ENCODE data around the gene ZRANB1.

Gene ZRANB1

GRCh38 chr10:124996127-124996853, 54.4 kb downstream of the ZRANB1 start:
- H3K4me3 ChIP-seq (ENCODE audit: low read length): no peak overlapping the region
- H3K9ac ChIP-seq (ENCODE audit: low read length): no peak overlapping the region
- no peaks in the 10 kb centered on the region for H3K27me3 ChIP-seq (replicated peaks; ENCODE audit: control insufficient read depth, insufficient read depth, low read length)
- no peaks in the 10 kb centered on the region for H3K9me3 ChIP-seq (ENCODE audit: control insufficient read depth, low read length)
- peaks cover 52% of the 10 kb centered on the region for H3K36me3 ChIP-seq (ENCODE audit: control insufficient read depth, insufficient read depth, low read length, severe bottlenecking)
- peaks cover 15% of the 10 kb centered on the region for H3K4me1 ChIP-seq (ENCODE audit: control insufficient read depth, insufficient read depth, low read length)
- no peak for DNase-seq (ENCODE audit: low read depth)

GRCh38 chr10:124996854-124997215, 54.9 kb downstream of the ZRANB1 start:
- Histone ChIP-seq H3K4me3 (ENCODE audit: low read length) (no peak overlapping the region), H3K9ac (ENCODE audit: low read length) (no peak overlapping the region), H3K27me3 (replicated peaks; ENCODE audit: control insufficient read depth, insufficient read depth, low read length) (no peaks in the 10 kb centered on the region), H3K4me1 (ENCODE audit: control insufficient read depth, insufficient read depth, low read length) (peaks cover 15% of the 10 kb centered on the region), H3K9me3 (ENCODE audit: control insufficient read depth, low read length) (no peaks in the 10 kb centered on the region), H3K36me3 (ENCODE audit: control insufficient read depth, insufficient read depth, low read length, severe bottlenecking) (peaks cover 46% of the 10 kb centered on the region)
- no peak for DNase-seq (ENCODE audit: low read depth)

GRCh38 chr10:124997306-124997705, 55.4 kb downstream of the ZRANB1 start:
- H3K27me3 ChIP-seq (replicated peaks; ENCODE audit: control insufficient read depth, insufficient read depth, low read length): no peaks in the 10 kb centered on the region
- no peak for DNase-seq (ENCODE audit: low read depth)
- H3K9me3 ChIP-seq (ENCODE audit: control insufficient read depth, low read length): no peaks in the 10 kb centered on the region
- H3K4me3 ChIP-seq (ENCODE audit: low read length): no peak overlapping the region
- peaks cover 43% of the 10 kb centered on the region for H3K36me3 ChIP-seq (ENCODE audit: control insufficient read depth, insufficient read depth, low read length, severe bottlenecking)
- no peak overlapping the region for H3K9ac ChIP-seq (ENCODE audit: low read length)
- peaks cover 15% of the 10 kb centered on the region for H3K4me1 ChIP-seq (ENCODE audit: control insufficient read depth, insufficient read depth, low read length)

GRCh38 chr10:124997771-124998623, 56.1 kb downstream of the ZRANB1 start:
- Histone ChIP-seq H3K27me3 (replicated peaks; ENCODE audit: control insufficient read depth, insufficient read depth, low read length) (no peaks in the 10 kb centered on the region), H3K9me3 (ENCODE audit: control insufficient read depth, low read length) (no peaks in the 10 kb centered on the region), H3K4me1 (ENCODE audit: control insufficient read depth, insufficient read depth, low read length) (peaks cover 15% of the 10 kb centered on the region), H3K4me3 (ENCODE audit: low read length) (no peak overlapping the region), H3K36me3 (ENCODE audit: control insufficient read depth, insufficient read depth, low read length, severe bottlenecking) (peaks cover 43% of the 10 kb centered on the region), H3K9ac (ENCODE audit: low read length) (no peak overlapping the region)
- no peak for DNase-seq (ENCODE audit: low read depth)

GRCh38 chr10:124998624-124999291, 56.8 kb downstream of the ZRANB1 start:
- DNase-seq (ENCODE audit: low read depth): no peak
- no peak overlapping the region for H3K4me3 ChIP-seq (ENCODE audit: low read length)
- no peak overlapping the region for H3K9ac ChIP-seq (ENCODE audit: low read length)
- H3K9me3 ChIP-seq (ENCODE audit: control insufficient read depth, low read length): no peaks in the 10 kb centered on the region
- H3K27me3 ChIP-seq (replicated peaks; ENCODE audit: control insufficient read depth, insufficient read depth, low read length): no peaks in the 10 kb centered on the region
- H3K36me3 ChIP-seq (ENCODE audit: control insufficient read depth, insufficient read depth, low read length, severe bottlenecking): peaks cover 36% of the 10 kb centered on the region
- peaks cover 15% of the 10 kb centered on the region for H3K4me1 ChIP-seq (ENCODE audit: control insufficient read depth, insufficient read depth, low read length)

GRCh38 chr10:124999433-125000365, 57.8 kb downstream of the ZRANB1 start:
- H3K9me3 ChIP-seq (ENCODE audit: control insufficient read depth, low read length): no peaks in the 10 kb centered on the region
- peak overlapping the region; percentile 13 for H3K9ac ChIP-seq (ENCODE audit: low read length)
- no peaks in the 10 kb centered on the region for H3K27me3 ChIP-seq (replicated peaks; ENCODE audit: control insufficient read depth, insufficient read depth, low read length)
- no peak overlapping the region for H3K4me3 ChIP-seq (ENCODE audit: low read length)
- peak; percentile 72 for DNase-seq (ENCODE audit: low read depth)
- H3K36me3 ChIP-seq (ENCODE audit: control insufficient read depth, insufficient read depth, low read length, severe bottlenecking): peaks cover 27% of the 10 kb centered on the region
- peaks cover 15% of the 10 kb centered on the region for H3K4me1 ChIP-seq (ENCODE audit: control insufficient read depth, insufficient read depth, low read length)

- peaks cover 29% of the 10 kb centered on the region for H3K36me3 ChIP-seq (ENCODE audit: control insufficient read depth, insufficient read depth, low read length, severe bottlenecking)
- no peak overlapping the region for H3K4me3 ChIP-seq (ENCODE audit: low read length)
- no peaks in the 10 kb centered on the region for H3K27me3 ChIP-seq (replicated peaks; ENCODE audit: control insufficient read depth, insufficient read depth, low read length)
- peak overlapping the region; percentile 13 for H3K9ac ChIP-seq (ENCODE audit: low read length)
- DNase-seq (ENCODE audit: low read depth): no peak
- H3K4me1 ChIP-seq (ENCODE audit: control insufficient read depth, insufficient read depth, low read length): peaks cover 15% of the 10 kb centered on the region
- H3K9me3 ChIP-seq (ENCODE audit: control insufficient read depth, low read length): no peaks in the 10 kb centered on the region
These were observed 58.7 kb downstream of the ZRANB1 start for GRCh38 chr10:125000366-125001312.

- Histone ChIP-seq H3K36me3 (ENCODE audit: control insufficient read depth, insufficient read depth, low read length, severe bottlenecking) (peaks cover 23% of the 10 kb centered on the region), H3K9me3 (ENCODE audit: control insufficient read depth, low read length) (no peaks in the 10 kb centered on the region)
These were observed 59.6 kb downstream of the ZRANB1 start for GRCh38 chr10:125001313-125002046.

GRCh38 chr10:125002047-125002422, 60.1 kb downstream of the ZRANB1 start:
- Histone ChIP-seq H3K9me3 (ENCODE audit: control insufficient read depth, low read length) (no peaks in the 10 kb centered on the region), H3K4me1 (ENCODE audit: control insufficient read depth, insufficient read depth, low read length) (peaks cover 23% of the 10 kb centered on the region), H3K27me3 (replicated peaks; ENCODE audit: control insufficient read depth, insufficient read depth, low read length) (no peaks in the 10 kb centered on the region), H3K36me3 (ENCODE audit: control insufficient read depth, insufficient read depth, low read length, severe bottlenecking) (peaks cover 19% of the 10 kb centered on the region), H3K4me3 (ENCODE audit: low read length) (no peak overlapping the region), H3K9ac (ENCODE audit: low read length) (no peak overlapping the region)
- DNase-seq (ENCODE audit: low read depth): no peak

More at GRCh38 chr10:125001313-125002046, 59.6 kb downstream of the ZRANB1 start:
- H3K9ac ChIP-seq (ENCODE audit: low read length): no peak overlapping the region
- H3K27me3 ChIP-seq (replicated peaks; ENCODE audit: control insufficient read depth, insufficient read depth, low read length): no peaks in the 10 kb centered on the region
- H3K4me1 ChIP-seq (ENCODE audit: control insufficient read depth, insufficient read depth, low read length): peaks cover 17% of the 10 kb centered on the region
- no peak overlapping the region for H3K4me3 ChIP-seq (ENCODE audit: low read length)
- DNase-seq (ENCODE audit: low read depth): no peak

Measured in adipocyte (in vitro differentiated cells).